T47D (cell line): ENCODE data around the gene KIAA1671.
"Not testable (repeated sequence)": the region's sequence is repeated elsewhere in the genome, so short reads cannot be mapped to it uniquely, and the experiment has no call there.

ENCODE experiments used
- DNase-seq, 2 experiments: peaks; one replicate each; pipeline versions ENCODE4 v3.0.0 to v3.0.0-alpha.2; 2011 to 2012; ENCODE audit warnings: low read depth in 1 of 2, low spot score in 1 of 2
- JUND ChIP-seq: IDR thresholded peaks from 2 replicates; pipeline ENCODE4 v1.6.1; 2012; ENCODE audit warnings: low read depth
- in situ Hi-C: cut with HindIII; loops from 2 replicates; pipeline ENCODE4 v1.10.0; 2016; ENCODE audit warnings: low sequenced_read_pairs, low pct_unique_long_range_greater_than_20kb

KIAA1671 gene

DNA sequence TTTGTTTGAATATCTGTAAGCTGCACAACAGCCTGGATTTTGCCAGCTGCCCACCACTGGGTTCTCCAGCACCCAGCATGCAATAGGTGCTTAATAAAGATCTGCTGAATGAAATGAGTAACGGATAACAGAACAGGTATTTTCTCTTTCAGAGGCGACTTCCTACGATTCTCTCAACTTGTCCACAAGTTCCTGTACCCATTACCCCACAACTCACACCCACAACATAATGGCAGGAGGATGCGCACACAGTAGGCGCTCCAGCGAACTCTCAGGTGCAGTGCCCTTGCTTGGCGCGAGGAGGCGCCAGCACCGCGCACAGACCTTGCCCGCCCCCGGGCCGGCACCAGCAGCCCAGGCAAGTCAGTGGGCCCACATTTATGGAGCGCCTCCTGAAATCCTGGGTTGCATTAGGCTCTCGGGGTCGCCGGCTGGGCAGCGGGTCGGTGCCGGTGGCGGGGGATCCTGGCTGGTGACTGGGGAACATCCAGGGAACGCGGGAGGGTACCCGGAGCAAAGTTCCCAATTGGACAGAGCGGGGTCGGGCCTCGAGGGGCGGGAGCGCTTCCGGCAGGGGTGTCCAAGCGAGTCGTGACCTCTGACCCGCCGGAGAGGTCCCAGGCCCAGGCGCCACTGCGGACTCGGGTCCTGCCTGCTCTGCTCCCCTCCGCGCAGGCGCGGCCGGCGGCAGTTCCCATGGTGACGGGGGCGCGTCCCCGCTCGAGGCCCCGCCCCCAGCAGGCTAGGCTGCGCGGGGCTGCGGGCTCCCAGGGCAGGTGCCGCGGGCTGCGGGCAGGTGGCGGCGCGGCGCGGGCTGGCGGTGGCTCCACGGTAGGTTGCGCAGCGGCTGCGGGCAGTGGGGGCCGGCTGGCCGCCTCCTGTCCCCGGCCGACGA, at the start of gene KIAA1671:
Gene KIAA1671, plus strand, starts transcription at position 775 of the 895 bp plus-strand sequence. CDS start 75,284 bp downstream, outside the sequence.
- in situ Hi-C loops, result no loop called here
- DNase-seq, result peak; percentile 82 to 89

GRCh38 chr22:24905909-24906308, 46.6 kb upstream of the KIAA1671 start:
- in situ Hi-C loops, result no loop called here

More for the DNA sequence above, at the start of gene KIAA1671:
- TF ChIP-seq JUND, result no peak

GRCh38 chr22:24907101-24907500, 45.4 kb upstream of the KIAA1671 start:
- in situ Hi-C loops, DNase-seq: not testable (repeated sequence)

More at GRCh38 chr22:24905909-24906308, 46.6 kb upstream of the KIAA1671 start:
- no peak for DNase-seq
- TF ChIP-seq JUND, result no peak

DNA sequence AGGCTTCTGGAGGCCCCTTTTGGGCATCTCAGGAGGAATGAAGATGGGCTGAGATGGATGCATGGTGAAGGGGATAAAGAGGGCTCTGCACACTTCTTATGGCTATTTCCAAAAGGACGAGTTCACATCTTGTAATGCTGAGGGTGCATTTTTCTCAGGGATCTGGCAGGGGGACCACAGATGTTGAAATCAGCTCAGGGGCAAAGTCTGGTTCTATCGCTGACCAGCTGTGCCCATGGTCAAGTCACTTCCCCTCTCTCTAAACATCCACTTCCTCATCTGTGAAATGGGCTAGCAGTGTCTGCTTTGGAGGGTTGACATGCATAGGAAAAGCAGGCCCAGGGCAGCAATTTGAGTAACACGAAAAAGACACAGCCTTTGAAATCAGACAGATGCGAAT, 32.5 kb upstream of the KIAA1671 start:
- DNase-seq, result no peak

GRCh38 chr22:24925586-24926427, 26.7 kb upstream of the KIAA1671 start:
- no peak for TF ChIP-seq JUND
- no peak for DNase-seq
- in situ Hi-C loops, result no loop called here

More for the DNA sequence above, 32.5 kb upstream of the KIAA1671 start:
- no peak for TF ChIP-seq JUND
- in situ Hi-C loops, result no loop called here

GRCh38 chr22:24926428-24926725, 26.1 kb upstream of the KIAA1671 start:
- no peak for DNase-seq
- in situ Hi-C loops, result no loop called here
- TF ChIP-seq JUND, result no peak

DNA sequence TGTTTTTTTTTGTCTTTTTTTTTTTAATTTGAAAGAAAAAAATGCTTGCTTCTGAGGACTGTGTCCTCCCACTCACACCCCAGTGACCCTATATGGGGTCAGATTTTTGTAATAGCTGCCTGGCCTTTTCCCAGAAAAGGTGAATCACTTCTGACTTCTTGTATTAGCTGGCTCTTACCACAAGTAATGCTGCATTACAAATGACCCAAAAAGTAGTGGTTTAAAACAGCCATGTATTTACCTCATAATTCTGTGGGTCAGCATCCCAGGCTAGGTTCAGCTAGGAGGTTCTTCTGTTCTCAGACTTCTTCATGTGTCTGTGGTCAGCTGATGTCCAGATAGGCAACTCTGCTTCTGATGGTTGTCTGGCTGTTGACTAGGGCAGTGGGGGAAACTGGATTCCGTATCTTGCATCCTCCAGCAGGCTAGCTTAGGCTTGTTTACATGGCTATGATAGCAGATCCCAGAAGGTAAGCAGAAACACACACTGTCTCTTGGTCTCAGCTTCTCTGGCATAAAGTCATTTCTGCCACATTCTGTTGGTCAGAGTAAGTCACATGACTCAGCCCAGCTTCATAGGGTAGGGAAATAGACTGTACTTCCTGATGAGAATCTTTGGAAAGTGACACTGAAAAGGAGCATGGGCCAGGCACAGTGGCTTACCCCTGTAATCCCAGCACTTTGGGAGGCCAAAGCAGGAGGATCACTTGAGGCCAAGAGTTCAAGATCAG, 25.5 kb upstream of the KIAA1671 start:
- in situ Hi-C loops, result no loop called here
- DNase-seq, result peak in 1 of 2 experiments; percentile 26
- TF ChIP-seq JUND, result no peak

DNA sequence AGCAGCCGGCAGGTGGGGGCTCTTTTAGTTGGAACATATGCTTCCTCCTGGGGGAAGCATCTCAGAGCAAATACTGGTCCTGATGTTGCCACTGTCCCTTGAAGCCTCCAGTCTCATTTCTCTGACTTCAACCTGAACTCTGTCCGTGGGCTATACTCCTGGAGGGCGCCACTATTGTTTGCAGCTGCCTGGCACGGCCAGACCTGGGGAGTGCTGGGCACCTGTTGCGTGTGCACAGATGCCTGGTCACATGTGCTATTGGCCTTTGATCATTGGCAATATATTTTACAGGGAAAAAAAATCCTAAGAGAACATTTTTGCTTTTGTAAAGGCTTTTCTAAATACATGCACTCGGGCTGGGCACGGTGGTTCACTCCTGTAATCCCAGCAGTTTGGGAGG, 24.2 kb upstream of the KIAA1671 start:
- no peak for TF ChIP-seq JUND
- DNase-seq, result no peak
- in situ Hi-C loops, result no loop called here

DNA sequence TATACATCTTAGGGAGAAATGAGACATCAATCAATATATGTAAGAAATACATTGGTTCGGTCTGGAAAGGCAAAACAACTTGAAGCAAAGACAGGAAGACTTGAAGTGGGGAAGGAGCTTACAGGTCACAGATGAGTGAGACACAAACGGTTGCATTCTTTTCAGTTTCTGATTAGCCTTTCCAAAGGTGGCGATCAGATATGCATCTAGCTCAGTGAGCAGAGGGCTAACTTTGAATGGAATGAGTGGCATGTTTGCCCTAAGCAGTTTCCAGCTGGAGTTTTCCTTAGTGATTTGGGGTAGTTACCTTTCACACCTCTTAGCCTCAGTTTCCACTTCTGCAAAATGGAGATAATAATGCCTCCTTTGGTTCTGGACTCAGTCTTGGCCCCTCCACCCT, 21.8 kb upstream of the KIAA1671 start:
- in situ Hi-C loops, result no loop called here
- DNase-seq, result no peak
- no peak for TF ChIP-seq JUND

- no peak for TF ChIP-seq JUND
- in situ Hi-C loops, result no loop called here
- no peak for DNase-seq
Measured at GRCh38 chr22:24935771-24936483, 16.6 kb upstream of the KIAA1671 start.

DNA sequence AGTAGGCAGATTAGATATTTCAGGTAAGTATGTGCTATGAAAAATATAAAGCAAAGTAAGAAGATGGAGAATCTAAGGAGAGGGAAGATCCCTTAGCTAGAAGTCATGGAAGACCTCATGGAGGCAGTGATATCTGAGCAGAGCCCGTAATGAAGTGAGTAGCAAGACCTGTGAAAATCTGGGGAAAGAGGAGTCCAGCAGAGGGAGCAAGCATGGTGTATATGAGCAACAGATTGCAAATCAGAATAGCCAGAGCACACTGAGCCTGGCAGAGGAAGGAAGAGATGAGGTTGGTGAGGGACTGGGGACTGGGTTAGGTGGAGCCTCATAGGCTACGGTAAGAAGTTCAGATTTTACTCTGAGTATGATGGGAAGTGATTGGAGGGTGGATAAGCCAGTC, 15.4 kb upstream of the KIAA1671 start:
- no peak for TF ChIP-seq JUND
- in situ Hi-C loops, result no loop called here
- DNase-seq, result peak; percentile 17 to 70

DNA sequence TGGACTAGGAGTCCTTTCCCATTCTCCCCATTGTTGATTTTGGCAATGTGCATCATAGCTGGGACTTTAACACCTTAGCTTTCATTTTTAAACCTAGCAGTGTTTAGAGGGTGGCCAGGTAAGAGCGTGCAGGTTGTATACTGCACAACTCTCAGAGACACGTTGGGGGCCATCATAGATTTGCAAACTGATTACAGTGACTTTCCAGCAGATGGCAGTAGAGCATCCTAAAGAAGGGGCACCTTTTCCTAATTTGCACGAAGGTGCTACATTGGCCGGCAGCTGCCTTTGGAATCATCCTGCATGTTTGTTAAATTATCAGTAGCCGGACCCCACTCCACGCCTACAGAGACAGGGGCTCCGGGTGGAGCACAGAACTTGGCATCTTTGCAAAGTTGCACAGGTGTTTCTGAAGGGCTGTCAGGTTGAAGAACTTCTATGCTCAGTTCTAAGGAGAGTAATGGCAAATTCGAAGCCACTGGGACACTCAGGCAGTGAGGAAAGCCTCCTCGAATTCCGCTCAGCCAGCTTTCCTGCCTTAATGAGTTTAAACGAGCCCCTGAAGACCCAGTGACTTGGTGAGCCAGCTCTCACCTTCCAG, 13.7 kb upstream of the KIAA1671 start:
- in situ Hi-C loops, result no loop called here
- peak; percentile 35 to 62 for DNase-seq

More for the DNA sequence above, 13.7 kb upstream of the KIAA1671 start:
- no peak for TF ChIP-seq JUND
